ENCODE measurements around the gene DCXR. TPM values are rescaled to one million over a fixed set of nuclear protein-coding genes. Genes with fewer than 3 reads are reported as not detected.

The DCXR gene
- total and polyA plus RNA-seq, 2 of the 13 experiments (the other 11 are each of a cell fraction or from before 2014, with no cell fraction given): 287 to 311 TPM

DNA sequence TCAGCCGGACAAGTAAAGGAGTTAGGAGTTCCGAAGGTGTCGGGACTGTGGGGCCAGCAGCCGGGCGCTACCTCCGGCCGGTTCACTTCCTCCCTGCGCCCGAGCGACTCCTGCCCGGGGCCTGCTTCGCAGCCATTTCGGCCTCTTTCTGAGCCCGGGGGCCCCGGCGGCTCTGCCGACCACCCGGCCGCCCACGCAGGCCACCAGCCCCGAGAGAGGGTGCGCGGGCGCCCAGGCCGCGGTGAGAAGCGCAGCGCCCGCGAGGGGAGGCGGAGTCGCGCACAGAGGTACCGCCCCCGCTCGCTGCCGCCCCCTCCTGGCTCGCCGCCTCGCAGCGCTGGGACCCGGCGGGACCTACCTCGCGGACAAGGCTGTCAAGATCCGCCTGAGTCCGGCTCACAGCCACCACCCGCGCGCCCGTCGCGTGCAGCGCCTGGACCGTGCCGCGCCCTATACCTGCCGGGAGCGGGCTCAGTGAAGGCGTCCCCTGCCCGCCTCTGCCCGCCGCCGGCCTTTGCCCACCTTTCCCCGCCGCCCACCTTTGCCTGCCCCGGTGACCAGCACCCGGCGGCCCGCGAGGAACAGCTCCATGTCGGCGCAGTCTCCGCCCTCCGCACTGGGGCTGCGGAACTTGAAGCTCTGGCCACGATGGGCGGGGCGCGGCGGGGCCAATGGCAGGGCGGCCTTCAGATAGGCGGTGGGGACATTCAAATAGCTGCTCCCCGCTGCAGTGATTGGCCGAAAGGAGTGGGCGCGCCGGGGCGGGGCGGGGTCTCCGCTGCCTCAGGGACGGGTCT, at the start of gene DCXR (continued):
- TF ChIP-seq CBX2 (IDR thresholded peaks at IDR 0.05; ENCODE audit: low read depth, low read length) (no peak), CBX2 (CRISPR knock-in tag; IDR thresholded peaks at IDR 0.05; ENCODE audit: low read depth) (no peak), ARNTL (CRISPR knock-in tag; IDR thresholded peaks at IDR 0.05) (peak; percentile 71), ZNF567 (CRISPR knock-in tag; IDR thresholded peaks at IDR 0.05; ENCODE audit: borderline replicate concordance) (0 out of 2 replicates have a peak, but pooled peaks have one; percentile 86), PTBP1 (IDR thresholded peaks at IDR 0.05; ENCODE audit: low read depth, low read length, poor library complexity, severe bottlenecking) (peak; percentile 90), ZNF543 (CRISPR knock-in tag; IDR thresholded peaks at IDR 0.05) (peak; percentile 73), ZNF589 (CRISPR knock-in tag; conservative IDR thresholded peaks at IDR 0.05) (peak; percentile 53; the same call in 1 of the 2 replicates), ZNF253 (CRISPR knock-in tag; IDR thresholded peaks at IDR 0.05; ENCODE audit: borderline replicate concordance) (peak; percentile 90; the same call in 1 of the 2 replicates), ATF2 (CRISPR knock-in tag; IDR thresholded peaks at IDR 0.05) (peak; percentile 41; the same call in 1 of the 2 replicates), ZNF629 (CRISPR knock-in tag; conservative IDR thresholded peaks at IDR 0.05) (no peak), ZNF605 (CRISPR knock-in tag; IDR thresholded peaks at IDR 0.05) (no peak), KMT2A (CRISPR knock-in tag; IDR thresholded peaks at IDR 0.05) (peak; percentile 61; the same call in 1 of the 2 replicates), THAP8 (CRISPR knock-in tag; IDR thresholded peaks at IDR 0.05; ENCODE audit: borderline replicate concordance) (peak; percentile 90; the same call in 1 of the 2 replicates), EED (CRISPR knock-in tag; IDR thresholded peaks at IDR 0.05) (peak; percentile 55), KLF13 (CRISPR knock-in tag; IDR thresholded peaks at IDR 0.05) (no peak), CEBPG (CRISPR knock-in tag; IDR thresholded peaks at IDR 0.05) (peak; percentile 6; the same call in 1 of the 2 replicates)
- TF ChIP-seq, protein P1, sequence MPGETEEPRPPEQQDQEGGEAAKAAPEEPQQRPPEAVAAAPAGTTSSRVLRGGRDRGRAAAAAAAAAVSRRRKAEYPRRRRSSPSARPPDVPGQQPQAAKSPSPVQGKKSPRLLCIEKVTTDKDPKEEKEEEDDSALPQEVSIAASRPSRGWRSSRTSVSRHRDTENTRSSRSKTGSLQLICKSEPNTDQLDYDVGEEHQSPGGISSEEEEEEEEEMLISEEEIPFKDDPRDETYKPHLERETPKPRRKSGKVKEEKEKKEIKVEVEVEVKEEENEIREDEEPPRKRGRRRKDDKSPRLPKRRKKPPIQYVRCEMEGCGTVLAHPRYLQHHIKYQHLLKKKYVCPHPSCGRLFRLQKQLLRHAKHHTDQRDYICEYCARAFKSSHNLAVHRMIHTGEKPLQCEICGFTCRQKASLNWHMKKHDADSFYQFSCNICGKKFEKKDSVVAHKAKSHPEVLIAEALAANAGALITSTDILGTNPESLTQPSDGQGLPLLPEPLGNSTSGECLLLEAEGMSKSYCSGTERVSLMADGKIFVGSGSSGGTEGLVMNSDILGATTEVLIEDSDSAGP (CRISPR knock-in tag; IDR thresholded peaks at IDR 0.05; ENCODE audit: borderline replicate concordance): peak; percentile 98
- TF ChIP-seq, protein P2, sequence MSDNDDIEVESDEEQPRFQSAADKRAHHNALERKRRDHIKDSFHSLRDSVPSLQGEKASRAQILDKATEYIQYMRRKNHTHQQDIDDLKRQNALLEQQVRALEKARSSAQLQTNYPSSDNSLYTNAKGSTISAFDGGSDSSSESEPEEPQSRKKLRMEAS (IDR thresholded peaks at IDR 0.05): peak; percentile 80
- TF ChIP-seq, protein P3, sequence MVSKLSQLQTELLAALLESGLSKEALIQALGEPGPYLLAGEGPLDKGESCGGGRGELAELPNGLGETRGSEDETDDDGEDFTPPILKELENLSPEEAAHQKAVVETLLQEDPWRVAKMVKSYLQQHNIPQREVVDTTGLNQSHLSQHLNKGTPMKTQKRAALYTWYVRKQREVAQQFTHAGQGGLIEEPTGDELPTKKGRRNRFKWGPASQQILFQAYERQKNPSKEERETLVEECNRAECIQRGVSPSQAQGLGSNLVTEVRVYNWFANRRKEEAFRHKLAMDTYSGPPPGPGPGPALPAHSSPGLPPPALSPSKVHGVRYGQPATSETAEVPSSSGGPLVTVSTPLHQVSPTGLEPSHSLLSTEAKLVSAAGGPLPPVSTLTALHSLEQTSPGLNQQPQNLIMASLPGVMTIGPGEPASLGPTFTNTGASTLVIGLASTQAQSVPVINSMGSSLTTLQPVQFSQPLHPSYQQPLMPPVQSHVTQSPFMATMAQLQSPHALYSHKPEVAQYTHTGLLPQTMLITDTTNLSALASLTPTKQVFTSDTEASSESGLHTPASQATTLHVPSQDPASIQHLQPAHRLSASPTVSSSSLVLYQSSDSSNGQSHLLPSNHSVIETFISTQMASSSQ (IDR thresholded peaks at IDR 0.05; ENCODE audit: low read depth): no peak
- TF ChIP-seq, protein P3 (CRISPR knock-in tag; IDR thresholded peaks at IDR 0.05; ENCODE audit: borderline replicate concordance): peak; percentile 76; the same call in 1 of the 2 replicates
- TF ChIP-seq, protein P4, sequence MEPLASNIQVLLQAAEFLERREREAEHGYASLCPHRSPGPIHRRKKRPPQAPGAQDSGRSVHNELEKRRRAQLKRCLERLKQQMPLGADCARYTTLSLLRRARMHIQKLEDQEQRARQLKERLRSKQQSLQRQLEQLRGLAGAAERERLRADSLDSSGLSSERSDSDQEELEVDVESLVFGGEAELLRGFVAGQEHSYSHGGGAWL (CRISPR knock-in tag; IDR thresholded peaks at IDR 0.05): peak; percentile 91; the same call in 1 of the 2 replicates
